GM23248 (cell line): ENCODE data around the gene ATP10A.

ENCODE experiments used
- EZH2 ChIP-seq: fragments of 200-600 bp; sonication (generic); IDR thresholded peaks from 2 replicates; pipeline ENCODE4 v1.6.1; 2018; ENCODE audit warnings: antibody characterized with exemption, mild to moderate bottlenecking; ENCODE audit not compliant: insufficient read depth, poor library complexity, severe bottlenecking
- EZH2phosphoT487 ChIP-seq: fragments of 200-600 bp; sonication (generic); IDR thresholded peaks from 2 replicates; pipeline ENCODE4 v1.6.1; 2018; ENCODE audit warnings: antibody characterized with exemption, moderate library complexity, mild to moderate bottlenecking, low read depth; ENCODE audit not compliant: insufficient read depth

DNA sequence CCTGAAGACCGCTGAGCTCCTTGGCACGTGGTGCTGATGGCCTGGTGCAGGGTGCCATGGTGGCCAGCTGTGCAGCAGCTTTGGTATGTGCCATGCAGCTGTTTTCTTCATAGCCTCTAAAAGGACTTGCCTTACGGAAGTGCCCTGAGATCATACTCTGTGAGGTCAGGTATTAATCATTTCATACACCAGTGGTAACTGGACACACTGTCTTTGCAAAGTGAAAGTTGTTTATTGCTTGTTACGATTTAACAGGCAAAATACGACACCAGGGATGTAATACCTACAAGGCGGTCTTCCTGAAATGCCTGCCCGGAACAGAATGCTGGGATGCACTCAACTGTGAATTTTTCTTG lies 184.6 kb downstream of the ATP10A start:
- no peak for TF ChIP-seq EZH2
- no peak for TF ChIP-seq EZH2phosphoT487
